HFFc6 (cell line): ENCODE measurements around the gene PRTFDC1. TPM values are rescaled to one million over a fixed set of nuclear protein-coding genes. Genes with fewer than 3 reads are reported as not detected.
A peak's percentile ranks its signal among the peaks of the same experiment; 100 is the strongest.

Source experiments
- DNase-seq: peaks from one replicate; pipeline ENCODE4 v3.0.0-alpha.2; 2018
- H3K27ac Mint-ChIP-seq: 2 replicates; pipeline ENCODE4 v1.8.0; 2020; ENCODE audit warnings: mild to moderate bottlenecking, mixed read lengths
- H3K27me3 Mint-ChIP-seq: 2 replicates; pipeline ENCODE4 v1.8.0; 2021; ENCODE audit warnings: mild to moderate bottlenecking, moderate library complexity, mixed read lengths; ENCODE audit not compliant: insufficient read depth
- H3K36me3 Mint-ChIP-seq: 2 replicates; pipeline ENCODE4 v1.8.0; 2021; ENCODE audit warnings: low read depth, mixed read lengths
- H3K4me1 Mint-ChIP-seq: 2 replicates; pipeline ENCODE4 v1.8.0; 2020; ENCODE audit warnings: low read depth, mixed read lengths
- H3K4me3 Mint-ChIP-seq: 2 replicates; pipeline ENCODE4 v1.8.0; 2020; ENCODE audit warnings: mild to moderate bottlenecking, moderate library complexity, mixed read lengths
- H3K9me3 Mint-ChIP-seq: 2 replicates; pipeline ENCODE4 v1.8.0; 2020; ENCODE audit warnings: mild to moderate bottlenecking, mixed read lengths
- CTCF ChIP-seq: fragments of 200-600 bp; sonication (generic); IDR thresholded peaks from 2 replicates; pipeline ENCODE4 v1.5.0; 2021; ENCODE audit warnings: antibody characterized with exemption, mild to moderate bottlenecking
- long read RNA-seq: library from polyadenylated mRNA; unstranded; transcript quantifications from one replicate; pipeline ENCODE4 v2.0.0, GENCODE V29; 2019
- total RNA-seq, 6 experiments: library from RNA; stranded (reverse); fragmentation: NEBNext Ultra II Directional; extraction: Animal tissue kit (Norgen Biotek cat#: 25700); gene quantifications; 2 replicates in 1 of 6; 3 replicates in 5 of 6; pipeline ENCODE4 v1.2.3, GENCODE V29; 2021

Gene PRTFDC1
- 10 to 100 TPM; 16.2 to 32.6 (median 29.0) TPM for total RNA-seq
- long read RNA-seq, partial matches to known transcripts, result 0 of 5 reads
- long read RNA-seq, other reads (novel, unspliced or antisense), result 2 of 5 reads

- Mint-ChIP-seq H3K9me3 (no peaks in the 10 kb centered on the region), H3K4me3 (peak within 1 kb of the TSS; percentile 84), H3K27me3 (no peaks in the 10 kb centered on the region; the same call in 1 of the 2 replicates), H3K36me3 (peaks cover 4% of the 10 kb centered on the region; the same call in 1 of the 2 replicates), H3K27ac (peak within 1 kb of the TSS; percentile 93), H3K4me1 (peaks cover 59% of the 10 kb centered on the region)
- peak; percentile 5 for DNase-seq
- no peak for TF ChIP-seq CTCF
Measured at GRCh38 chr10:24952143-24952706, at the start of gene PRTFDC1. PRTFDC1 (minus strand) TSS chr10:24952606; CDS start chr10:24952575, 31 bp downstream.

- Mint-ChIP-seq H3K4me1 (peaks cover 7% of the 10 kb centered on the region), H3K27me3 (peaks cover 2% of the 10 kb centered on the region; the same call in 1 of the 2 replicates), H3K4me3 (no peak overlapping the region), H3K36me3 (peaks cover 23% of the 10 kb centered on the region), H3K27ac (no peak overlapping the region), H3K9me3 (peaks cover 18% of the 10 kb centered on the region)
- TF ChIP-seq CTCF, result no peak
- DNase-seq, result no peak
Measured at GRCh38 chr10:24998044-24998443, 45.6 kb upstream of the PRTFDC1 start.

- H3K9me3 Mint-ChIP-seq, result peaks cover under 1% of the 10 kb centered on the region
Measured at GRCh38 chr10:24995072-24995471, 42.7 kb upstream of the PRTFDC1 start.

GRCh38 chr10:24993237-24993958 is 41.0 kb upstream of the PRTFDC1 start:
- no peak for TF ChIP-seq CTCF
- H3K4me1 Mint-ChIP-seq, result peaks cover 7% of the 10 kb centered on the region
- no peaks in the 10 kb centered on the region for H3K9me3 Mint-ChIP-seq
- H3K4me3 Mint-ChIP-seq, result no peak overlapping the region
- no peak for DNase-seq
- no peak overlapping the region for H3K27ac Mint-ChIP-seq
- no peaks in the 10 kb centered on the region for H3K27me3 Mint-ChIP-seq
- H3K36me3 Mint-ChIP-seq, result no peaks in the 10 kb centered on the region

More at GRCh38 chr10:24995072-24995471, 42.7 kb upstream of the PRTFDC1 start:
- Mint-ChIP-seq H3K36me3 (peaks cover 4% of the 10 kb centered on the region; the same call in 1 of the 2 replicates), H3K27me3 (no peaks in the 10 kb centered on the region), H3K27ac (no peak overlapping the region), H3K4me3 (no peak overlapping the region), H3K4me1 (peaks cover 7% of the 10 kb centered on the region)
- no peak for TF ChIP-seq CTCF
- DNase-seq, result no peak

- no peak for TF ChIP-seq CTCF
- H3K27ac Mint-ChIP-seq, result no peak overlapping the region
- H3K27me3 Mint-ChIP-seq, result no peaks in the 10 kb centered on the region
- peaks cover 7% of the 10 kb centered on the region for H3K4me1 Mint-ChIP-seq
- no peak overlapping the region for H3K4me3 Mint-ChIP-seq
- DNase-seq, result no peak
- H3K9me3 Mint-ChIP-seq, result no peaks in the 10 kb centered on the region
- no peaks in the 10 kb centered on the region for H3K36me3 Mint-ChIP-seq
Measured at GRCh38 chr10:24992512-24993133, 40.2 kb upstream of the PRTFDC1 start.
